GM19467 (cell line): ENCODE results near the gene DCHS1.

Experiments used
- ATAC-seq: cut with Tn5 transposase; IDR thresholded peaks from one replicate; pipeline ENCODE4 v1.9.1; 2021; ENCODE audit warnings: mild to moderate bottlenecking, moderate library complexity; ENCODE audit not compliant: unreplicated experiment

DCHS1 gene

GRCh38 chr11:6674219-6674597 lies 18.6 kb upstream of the DCHS1 start:
- no peak for ATAC-seq

DNA sequence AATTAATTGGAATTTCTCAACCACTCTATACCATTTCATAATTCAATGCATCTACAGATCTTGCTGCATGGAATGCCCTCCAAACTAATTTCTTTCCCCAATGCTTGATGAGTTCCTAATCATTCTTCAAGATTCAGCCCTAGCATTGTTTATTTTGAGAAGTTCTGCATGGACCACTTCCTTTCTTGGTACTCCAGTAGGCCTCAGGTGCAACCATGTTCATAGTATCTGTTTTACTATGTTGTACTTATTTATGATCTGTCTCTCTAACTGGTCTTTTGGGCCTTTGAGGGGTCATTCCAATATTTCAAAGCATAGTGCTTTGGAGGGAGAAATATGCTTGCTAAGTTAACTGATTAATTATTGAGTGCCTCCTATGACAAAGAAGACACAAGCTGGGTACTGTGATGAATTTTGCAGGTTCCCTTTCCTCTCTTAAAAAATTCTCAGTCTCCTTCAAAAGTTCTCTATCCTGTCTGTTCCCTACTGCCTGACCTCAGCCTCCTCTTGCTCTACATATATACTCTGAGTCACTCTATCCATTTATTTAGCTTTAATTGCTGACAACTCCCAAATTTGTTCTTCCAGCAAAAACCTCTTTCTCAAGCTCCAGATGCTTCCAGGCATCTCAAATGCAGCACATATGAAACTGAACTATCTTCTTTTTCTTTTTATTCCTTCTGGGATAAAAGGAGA lies 18.1 kb upstream of the DCHS1 start:
- ATAC-seq, result no peak

DNA sequence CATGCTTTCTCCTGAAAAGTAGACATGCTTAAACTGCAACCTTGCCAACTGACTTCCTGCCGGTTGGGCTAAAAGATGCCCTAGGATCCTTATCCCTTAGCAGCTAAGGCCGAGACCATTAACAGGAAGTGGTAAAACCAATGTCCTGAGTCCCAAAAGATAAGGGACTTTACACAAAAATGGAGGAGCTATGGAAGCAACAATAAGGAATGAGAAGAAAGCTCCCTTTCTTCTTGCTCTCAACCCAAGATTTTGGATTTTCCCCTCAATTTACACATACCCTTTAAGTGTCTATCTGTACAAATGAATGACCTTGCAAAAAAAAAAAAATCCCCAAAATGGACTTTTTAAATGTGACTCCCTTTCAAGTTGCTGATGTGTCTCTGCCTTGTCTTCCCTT lies 16.4 kb upstream of the DCHS1 start:
- ATAC-seq, result no peak

GRCh38 chr11:6670202-6670830 lies 14.7 kb upstream of the DCHS1 start:
- no peak for ATAC-seq

DNA sequence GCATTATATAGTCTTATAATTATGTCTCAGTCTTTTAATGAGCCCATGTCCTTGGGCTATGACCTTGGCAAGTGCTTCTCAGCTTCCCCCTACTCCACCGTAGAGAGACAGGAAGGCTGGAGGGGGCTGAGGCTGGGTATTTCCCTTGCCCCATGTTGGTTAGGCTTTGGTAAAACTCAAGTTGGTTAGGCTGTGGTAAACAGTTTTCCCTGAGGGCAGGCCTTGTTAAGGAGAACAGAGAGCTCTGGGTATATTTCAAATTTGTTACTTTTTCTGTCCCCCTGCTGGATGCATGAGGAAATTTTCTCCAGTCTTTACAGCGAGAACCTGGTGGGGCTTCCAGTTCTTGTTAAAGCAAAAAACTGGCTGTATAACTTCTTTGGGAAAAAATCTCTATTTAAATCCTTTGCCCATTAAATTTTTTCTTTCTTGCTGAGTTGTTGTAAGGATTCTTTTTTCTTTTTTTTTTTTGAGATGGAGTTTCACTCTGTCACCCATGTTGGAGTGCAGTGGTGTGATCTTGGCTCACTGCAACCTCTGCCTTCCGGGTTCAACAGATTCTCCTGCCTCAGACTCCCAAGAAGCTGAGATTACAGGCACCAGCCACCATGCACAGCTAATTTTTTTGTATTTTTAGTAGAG lies 12.2 kb upstream of the DCHS1 start:
- no peak for ATAC-seq

- ATAC-seq, result no peak
Observed at GRCh38 chr11:6666302-6667183, 10.9 kb upstream of the DCHS1 start.

- ATAC-seq, result no peak
Observed at GRCh38 chr11:6664551-6664950, 8.9 kb upstream of the DCHS1 start.

GRCh38 chr11:6663794-6664469 lies 8.3 kb upstream of the DCHS1 start:
- no peak for ATAC-seq

DNA sequence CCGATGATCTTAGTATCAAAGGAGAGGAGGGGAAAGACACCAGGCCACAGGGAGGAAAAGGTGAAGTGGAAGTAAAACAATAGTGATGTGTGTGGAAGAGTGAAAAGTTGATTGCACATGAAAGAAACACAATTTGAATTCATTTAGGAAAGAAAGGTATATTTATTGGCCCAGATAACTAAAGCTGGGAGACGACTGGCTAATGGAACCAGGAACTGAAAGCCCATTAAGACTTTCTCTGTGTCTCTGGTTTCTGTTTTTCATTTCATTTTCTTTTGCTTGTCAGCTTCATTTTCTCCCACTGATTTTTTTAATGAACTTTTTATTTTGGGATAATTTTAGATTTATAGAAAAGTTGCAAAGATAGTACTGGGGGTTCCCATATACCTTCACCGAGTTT lies 5.1 kb upstream of the DCHS1 start:
- ATAC-seq, result no peak

GRCh38 chr11:6658647-6659046 lies 3.0 kb upstream of the DCHS1 start:
- ATAC-seq, result no peak

DNA sequence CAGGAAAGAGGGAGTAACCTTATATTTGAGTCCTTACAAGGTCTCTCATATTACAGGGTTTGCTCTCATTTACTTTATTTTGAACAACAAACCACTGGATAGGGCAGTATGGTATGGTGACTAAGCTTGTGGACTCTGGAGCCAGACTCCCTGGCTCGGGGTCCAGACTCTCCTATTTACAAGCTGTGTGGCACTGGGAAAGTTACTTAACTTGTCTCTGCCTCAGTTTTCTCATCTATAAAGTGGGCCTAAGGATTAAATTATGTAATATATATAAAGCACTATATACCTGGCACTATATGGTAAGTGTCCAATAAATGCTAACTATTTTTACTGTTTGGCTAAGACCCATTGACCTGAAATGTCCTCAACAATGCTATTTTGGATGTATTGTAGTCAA lies 1.7 kb upstream of the DCHS1 start:
- no peak for ATAC-seq

- no peak for ATAC-seq
Observed at GRCh38 chr11:6656936-6657335, 1.3 kb upstream of the DCHS1 start.

GRCh38 chr11:6656584-6656915 lies 941 bp upstream of the DCHS1 start:
- no peak for ATAC-seq

- ATAC-seq, result no peak
Observed at GRCh38 chr11:6655020-6655789, 404 bp downstream of the DCHS1 start.

DNA sequence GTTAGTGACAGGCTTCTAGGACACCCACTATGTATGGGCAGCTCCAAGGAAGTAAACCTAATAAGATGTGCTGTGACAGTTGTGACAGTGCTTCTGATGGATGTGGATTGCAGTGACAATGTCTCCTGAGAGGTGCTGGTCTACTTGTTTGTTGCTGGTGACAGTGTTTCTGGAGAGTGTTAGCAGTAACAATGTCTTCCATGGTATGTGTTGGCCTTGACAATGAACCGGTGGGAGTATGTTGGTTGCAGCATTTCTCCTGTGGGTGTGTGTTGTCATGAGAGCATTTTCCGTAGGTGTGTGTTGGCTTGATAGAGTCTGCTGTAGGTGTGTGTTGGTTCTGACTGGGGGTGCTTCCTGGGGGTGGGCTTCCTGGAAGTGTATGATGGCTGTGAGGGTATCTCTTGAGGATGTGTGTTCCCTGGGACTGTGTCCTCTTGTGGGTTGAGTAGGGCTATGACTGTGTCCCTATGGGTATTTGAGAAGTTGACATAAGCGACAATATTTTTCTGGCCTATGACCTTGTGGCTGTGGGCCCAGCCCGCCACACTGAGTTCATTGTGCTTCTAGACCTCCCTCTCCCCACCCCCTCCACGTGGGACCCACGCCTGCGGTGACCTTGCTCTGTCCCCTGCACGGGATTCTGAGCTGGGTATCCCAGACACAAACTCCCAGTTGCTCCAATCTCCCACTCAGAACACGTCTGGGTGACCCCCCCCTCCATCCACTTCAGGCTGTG lies 1.2 kb downstream of the DCHS1 start:
- ATAC-seq, result no peak

GRCh38 chr11:6653656-6654055 lies 2.0 kb downstream of the DCHS1 start:
- no peak for ATAC-seq

- no peak for ATAC-seq
Observed at GRCh38 chr11:6653097-6653496, 2.5 kb downstream of the DCHS1 start.

GRCh38 chr11:6652182-6652581 lies 3.4 kb downstream of the DCHS1 start:
- no peak for ATAC-seq

DNA sequence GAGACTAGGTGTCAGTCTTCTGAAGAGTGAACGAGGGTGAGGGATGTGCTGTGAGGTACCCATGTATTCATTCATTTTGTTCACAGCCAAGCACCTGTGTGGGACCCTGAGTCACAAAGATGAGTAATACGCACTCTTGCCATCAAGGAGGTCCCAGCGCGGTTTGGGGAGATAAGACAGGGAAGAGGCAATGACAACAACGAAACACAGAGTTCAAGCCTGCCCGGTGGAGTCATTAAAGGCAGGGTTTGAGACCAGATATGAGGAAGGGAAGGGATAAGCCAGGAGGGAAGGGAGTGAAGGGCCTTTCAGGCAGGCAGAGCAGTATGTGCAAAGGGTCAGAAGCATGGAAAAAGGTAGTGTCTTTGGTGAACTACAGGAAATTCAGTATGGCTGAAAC lies 4.6 kb downstream of the DCHS1 start:
- ATAC-seq, result no peak

DNA sequence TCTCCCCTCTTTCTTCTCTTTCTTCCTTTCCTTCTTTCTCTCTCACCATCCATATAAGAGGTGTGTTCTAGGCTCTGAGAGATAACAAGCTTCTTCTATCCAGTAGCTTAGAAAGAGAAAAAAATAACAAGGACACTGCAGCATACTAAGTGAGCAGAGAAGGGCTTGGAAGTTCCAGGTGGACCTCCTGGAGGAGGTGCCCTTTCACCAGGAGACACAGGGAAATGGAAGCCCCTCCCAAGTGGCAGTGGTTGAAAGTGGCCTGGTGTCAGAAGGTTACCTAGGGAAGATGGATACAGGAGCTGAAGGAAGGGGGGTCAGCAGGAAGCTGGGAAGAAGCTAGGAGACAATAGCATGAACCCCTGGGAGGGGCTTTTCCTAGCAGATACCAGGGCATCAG lies 5.5 kb downstream of the DCHS1 start:
- no peak for ATAC-seq
